IPS DF 4.7 (cell line): ENCODE results near the gene MPI.
"Not testable (repeated sequence)": the region's sequence is repeated elsewhere in the genome, so short reads cannot be mapped to it uniquely, and the experiment has no call there.

ENCODE experiments used
- DNase-seq: peaks from one replicate; pipeline ENCODE4 v3.0.0-alpha.2; 2013; ENCODE audit warnings: low spot score; ENCODE audit errors: extremely low read depth

MPI gene

DNA sequence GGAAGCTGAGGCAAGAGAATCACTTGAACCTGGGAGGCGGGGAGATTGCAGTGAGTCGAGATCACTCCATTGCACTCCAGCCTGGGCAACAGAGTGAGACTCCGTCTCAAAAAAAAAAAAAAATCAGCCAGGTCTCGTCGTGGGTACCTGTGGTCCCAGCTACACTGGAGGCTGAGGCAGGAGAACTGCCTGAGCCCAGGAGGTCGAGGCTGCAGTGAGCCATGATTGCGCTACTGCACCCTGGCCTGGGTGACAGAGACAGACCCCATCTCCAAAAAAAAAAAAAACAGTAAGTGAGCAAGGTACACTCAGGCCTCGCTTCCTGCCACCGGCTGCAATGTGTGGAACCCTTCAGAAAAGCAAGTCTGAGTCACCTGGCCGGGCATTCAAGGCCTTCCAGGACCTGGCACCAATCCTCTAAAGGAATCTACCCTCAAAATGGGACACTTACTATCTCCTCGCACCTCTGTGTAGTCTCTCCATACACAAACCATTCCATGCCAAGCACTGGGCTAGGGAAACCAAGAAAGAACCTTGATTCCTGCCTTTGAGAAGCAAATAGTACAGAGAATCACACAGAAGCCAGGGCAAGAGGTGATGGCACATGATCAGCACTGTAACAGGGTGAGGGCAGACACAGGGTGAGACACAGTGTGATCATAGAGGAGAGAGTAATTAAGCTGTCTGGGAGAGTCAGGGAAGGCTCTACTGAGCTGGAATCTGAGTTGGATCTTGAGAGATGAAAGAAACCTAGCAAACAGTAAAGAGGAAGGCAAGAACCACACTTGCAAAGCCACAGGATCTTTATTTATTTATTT, 26.4 kb upstream of the MPI start:
- no peak for DNase-seq

- DNase-seq = no peak
Measured at GRCh38 chr15:74864296-74864695, 25.5 kb upstream of the MPI start.

DNA sequence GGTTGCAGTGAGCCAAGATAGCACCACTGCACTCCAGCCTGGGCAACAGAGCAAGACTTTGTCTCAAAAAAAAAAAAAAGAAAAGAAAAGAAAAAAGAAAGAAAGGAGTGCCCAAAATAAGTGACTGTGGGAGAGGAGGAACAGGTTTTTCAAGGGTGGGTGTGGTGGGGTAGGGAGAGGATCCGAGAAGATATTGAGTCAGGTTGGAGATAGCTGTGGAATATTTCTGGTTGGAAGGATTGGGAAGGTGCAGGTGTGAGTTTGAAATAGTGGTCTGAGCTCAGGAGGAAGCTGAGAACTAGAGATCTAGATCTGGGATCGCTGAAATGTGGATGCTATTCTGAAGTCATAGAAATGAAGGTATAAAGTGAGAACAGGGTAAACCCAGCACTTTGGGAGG, 24.5 kb upstream of the MPI start:
- DNase-seq = no peak

DNA sequence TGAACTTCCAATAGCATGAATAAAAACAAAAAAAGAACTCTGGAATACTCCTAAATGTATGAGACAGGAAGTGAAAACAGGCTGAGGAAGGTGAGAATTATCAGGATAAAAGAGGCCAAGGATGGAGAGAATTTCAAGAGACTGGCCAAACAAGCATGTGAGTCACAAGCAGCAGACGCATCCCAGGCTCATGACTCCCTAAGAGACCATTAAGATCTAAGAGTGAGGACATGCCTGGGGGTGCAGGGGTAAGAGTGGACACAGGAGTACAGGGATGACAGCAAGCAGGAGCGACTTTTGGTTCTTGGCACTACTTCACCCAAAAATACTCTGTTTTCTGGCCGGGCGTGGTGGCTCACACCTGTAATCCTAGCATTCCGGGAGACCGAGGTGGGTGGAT, 23.8 kb upstream of the MPI start:
- no peak for DNase-seq

DNA sequence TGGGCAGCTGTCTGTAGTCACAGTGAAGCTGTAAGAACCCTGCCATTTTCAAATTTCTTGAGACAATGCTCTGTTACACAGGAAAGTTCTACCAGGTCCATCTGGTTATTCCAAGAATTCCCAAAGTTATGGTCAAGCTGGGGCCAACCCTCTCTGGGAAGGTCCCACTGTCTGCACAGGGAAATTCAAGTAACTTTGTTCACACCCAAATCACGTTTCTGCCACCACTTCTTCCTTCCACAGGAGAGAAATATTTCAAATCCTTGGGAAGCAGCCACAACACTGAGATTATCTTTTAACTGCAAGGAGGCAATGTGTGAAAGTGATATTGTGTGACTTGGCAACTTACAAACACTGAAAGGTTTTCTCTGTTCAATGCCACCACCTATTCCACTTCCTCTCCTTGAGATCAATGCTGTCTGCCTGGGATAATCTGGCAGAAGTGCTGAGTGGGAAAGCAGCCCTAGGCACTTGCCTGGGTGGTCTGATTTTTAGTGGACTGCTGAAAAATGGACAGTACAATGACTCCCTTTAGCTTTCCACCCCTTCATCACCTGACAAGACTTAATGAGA, 22.3 kb upstream of the MPI start:
- DNase-seq = no peak

DNA sequence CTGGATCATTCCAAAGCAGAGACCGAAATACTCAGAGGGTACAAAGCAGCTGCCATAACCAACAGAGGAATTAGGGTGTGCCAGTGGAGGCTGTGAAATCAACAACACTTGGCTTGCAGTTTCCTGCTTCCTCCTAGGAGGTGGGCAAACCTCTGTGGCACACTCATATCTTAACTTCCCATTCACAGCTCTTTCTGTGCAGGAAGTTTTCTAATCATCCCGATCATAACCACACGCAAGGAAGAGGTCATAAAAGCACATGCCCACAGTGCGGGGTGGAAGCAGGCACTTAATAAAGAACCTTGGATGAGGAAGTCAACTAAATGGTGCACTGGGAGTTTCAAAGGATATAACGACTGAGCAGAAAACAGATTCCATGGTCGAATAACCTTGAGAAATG, 21.8 kb upstream of the MPI start:
- no peak for DNase-seq

GRCh38 chr15:74869372-74869725, 20.5 kb upstream of the MPI start:
- DNase-seq = no peak

GRCh38 chr15:74869726-74870407, 20.0 kb upstream of the MPI start:
- no peak for DNase-seq

DNA sequence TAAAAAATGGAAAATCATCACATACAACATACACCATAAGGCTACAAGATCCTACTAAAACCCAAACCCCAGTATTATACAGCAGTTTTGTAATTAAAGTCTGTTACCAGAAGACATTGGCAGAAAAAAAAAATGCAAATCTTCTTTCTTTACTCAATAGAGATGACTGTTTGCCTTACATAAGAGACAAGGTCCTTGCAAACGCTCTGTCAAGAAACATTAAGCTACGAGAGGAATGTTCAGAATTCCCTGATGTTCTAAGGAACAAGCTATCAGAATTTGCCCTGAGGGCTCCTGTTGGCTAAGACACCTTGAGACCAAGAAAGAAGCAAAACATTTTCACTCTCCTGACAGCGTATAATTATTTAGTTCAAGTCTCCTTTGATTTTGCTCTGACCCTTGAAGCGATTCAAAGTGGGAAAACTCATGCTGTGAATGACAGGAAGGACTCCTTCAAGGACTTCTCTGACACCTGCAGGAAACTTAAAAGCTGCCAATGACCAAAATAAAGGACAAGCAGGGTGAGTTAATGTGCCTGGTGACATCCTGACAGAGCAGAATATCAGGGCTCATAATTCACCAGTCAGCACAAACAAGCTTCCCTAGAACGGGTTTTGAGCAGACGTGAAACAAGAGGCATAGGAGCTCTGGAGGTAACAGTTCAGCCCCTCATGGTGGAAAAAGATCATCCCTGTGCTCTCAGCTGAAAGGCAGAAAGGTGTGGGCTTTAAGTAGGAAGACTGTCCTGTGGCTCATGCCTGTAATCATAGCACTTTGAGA, 19.2 kb upstream of the MPI start:
- no peak for DNase-seq

GRCh38 chr15:74872702-74873035, 17.2 kb upstream of the MPI start:
- DNase-seq = no peak

DNA sequence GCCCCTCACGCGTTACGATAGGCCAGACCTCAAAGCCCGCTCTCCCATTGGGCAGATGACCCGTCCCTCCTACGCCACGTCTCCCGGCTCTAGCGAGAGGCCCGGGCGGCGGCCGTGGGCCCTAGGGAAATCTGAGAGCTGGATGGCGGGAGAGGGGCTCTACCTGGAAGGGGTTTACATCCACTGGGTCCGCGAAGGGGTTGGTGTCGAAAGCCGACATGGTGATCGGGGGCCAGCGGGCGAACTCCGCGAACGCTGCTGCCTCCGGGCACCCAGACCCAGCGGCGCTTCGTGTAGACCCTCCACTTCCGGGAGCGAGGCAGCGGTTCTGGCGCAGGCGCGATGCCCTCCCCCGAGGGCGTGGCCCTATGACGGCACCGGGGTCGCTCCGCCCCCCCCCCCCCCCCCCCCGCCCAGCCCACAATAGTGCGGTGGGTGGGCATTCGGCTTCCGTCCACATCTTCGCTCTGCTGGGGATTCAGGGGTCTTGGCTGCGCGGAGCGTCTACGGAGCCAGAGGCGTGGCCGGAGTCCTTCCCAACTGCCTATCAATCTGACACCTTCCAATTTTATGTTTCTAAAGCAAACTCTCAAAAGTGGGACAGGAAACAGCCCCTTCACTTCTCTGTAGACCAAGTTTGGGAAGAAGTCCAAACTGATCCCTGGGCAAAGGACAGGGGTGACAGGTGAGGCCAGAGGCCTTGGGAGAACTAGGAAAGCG, 16.6 kb upstream of the MPI start, which contains the start of gene SCAMP2:
SCAMP2 (minus strand) TSS at position 330 of the 720 bp plus-strand sequence; CDS start at position 220, 110 bp downstream.
- no peak for DNase-seq

DNA sequence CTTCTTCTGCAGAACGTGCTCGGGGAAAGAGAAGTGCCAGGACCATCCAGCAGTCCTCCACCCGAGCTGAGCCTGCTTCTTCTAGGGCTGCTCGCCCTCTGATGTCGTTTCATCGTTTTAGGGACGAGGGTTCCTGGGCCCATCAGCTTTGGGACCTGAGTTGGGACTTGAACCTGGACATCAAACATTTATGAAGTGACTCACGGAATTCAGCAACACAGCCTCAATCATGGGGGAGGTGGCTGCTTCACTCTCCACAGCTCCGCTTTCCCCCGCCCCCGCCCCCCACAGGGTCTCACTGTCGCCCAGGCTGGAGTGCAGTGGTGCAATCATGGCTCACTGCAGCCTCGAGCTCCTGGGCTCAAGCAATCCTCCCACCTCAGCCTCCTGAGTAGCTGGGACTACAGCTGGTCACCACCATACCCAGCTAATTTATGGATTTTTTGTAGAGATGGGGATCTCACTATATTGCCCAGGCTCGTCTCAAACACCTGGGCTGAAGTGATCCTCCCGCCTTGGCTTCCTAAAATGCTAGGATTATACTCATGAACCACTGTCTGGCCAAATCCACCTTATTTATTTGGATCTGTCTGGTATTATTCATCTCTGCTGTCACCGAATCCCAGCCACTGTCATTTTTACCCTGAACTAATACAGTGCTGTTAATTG, 16.0 kb upstream of the MPI start:
- no peak for DNase-seq

DNA sequence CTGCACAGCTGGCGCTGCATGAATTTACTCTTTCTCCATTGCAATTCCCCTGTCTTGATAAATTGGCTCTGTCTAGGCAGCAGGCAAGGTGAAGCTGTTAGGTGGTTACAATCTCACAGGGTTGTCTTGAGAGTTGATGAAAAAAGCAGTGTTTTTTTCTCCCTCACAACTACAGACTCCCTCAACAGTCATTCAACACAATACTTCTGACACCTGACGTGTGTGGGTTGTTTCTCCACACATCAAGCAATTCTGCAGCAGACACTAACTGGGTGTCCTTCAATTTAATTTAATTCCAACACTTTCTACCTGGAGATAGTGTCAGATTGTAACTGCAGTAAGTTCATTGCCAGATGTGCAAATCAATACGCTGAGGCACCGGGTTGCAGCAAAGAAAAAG, 11.6 kb upstream of the MPI start:
- DNase-seq = no peak

DNA sequence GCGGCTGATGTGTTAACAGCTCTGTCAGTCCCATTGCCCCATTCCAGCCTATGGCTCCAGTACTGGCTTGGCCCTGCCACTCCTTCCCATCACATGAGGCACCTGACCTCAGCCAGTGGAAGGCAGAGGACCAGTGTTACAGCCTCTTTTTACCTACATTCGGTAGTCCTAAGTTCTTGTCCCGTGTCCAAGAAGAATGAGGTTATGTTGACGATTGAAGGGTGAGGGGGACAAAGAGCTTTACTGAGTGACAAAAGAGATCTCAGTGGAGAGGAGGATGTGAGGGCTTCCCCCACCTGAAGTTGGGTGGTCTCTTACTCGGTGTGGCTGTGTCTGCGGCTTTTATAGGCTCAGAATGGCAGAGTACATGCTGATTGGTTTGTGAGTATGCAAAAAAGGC, 7.3 kb upstream of the MPI start:
- no peak for DNase-seq

GRCh38 chr15:74884428-74885223, 5.2 kb upstream of the MPI start:
- DNase-seq = no peak

DNA sequence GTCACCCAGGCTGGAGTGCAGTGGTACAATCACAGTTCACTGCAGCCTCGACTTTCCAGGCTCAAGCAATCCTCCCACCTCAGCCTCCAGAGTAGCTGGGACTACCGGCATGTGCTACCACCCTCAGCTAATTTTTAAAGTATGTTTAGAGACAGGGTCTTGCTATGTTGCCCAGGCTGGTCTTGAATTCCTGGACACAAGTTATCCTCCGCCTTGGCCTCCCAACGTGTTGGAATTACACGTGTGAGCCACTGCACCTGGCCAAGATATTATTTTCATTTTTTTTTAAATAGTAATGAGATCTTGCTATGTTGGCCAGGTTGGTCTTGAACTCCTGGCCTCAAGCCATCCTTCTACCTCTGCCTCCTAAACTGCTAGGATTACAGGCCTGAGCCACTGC, 4.4 kb upstream of the MPI start:
- DNase-seq = no peak

GRCh38 chr15:74887537-74888193, 2.2 kb upstream of the MPI start:
- DNase-seq = not testable (repeated sequence)

- no peak for DNase-seq
Measured at GRCh38 chr15:74888716-74889115, 1.1 kb upstream of the MPI start.

- DNase-seq = no peak
Measured at GRCh38 chr15:74889390-74889882, 406 bp upstream of the MPI start.

- no peak for DNase-seq
Measured at GRCh38 chr15:74890665-74890960, 771 bp downstream of the MPI start.
